Anterior cingulate cortex (tissue), 58 donors: Measurements from ENCODE around the gene RCOR3.
"Not testable (repeated sequence)": the region's sequence is repeated elsewhere in the genome, so short reads cannot be mapped to it uniquely, and the experiment has no call there.

ENCODE experiments used
- DNase-seq, 58 donors: peaks; one replicate each; lab custom pipeline; 2025; lab: John Stamatoyannopoulos, UW

Gene RCOR3

DNA sequence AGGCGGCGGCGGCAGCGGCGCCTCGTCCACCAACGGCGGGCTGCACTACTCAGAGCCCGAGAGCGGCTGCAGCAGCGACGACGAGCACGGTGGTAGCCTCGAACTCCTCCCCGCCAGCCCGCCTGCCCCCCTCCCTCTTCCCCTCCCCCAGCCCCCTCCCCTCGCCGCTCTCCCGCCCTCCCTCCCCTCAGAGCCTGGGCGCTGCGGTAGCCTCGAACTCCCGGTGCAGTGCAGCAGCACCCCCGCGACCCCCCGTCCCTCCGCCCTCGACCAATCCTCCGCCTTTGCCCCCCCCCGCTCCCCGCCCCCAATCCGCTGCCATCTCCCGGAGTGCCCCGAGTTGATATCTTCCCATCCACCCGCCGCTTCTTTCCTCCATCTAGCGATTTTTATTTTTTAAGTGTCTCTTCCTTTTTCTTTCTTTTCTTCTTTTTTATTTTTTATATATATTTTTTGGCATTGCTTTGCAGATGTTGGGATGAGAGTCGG, 516 bp downstream of the RCOR3 start:
- peak in 45 of 58 donors; percentile 8 to 83 (median 68) for DNase-seq

GRCh38 chr1:211260141-211261107, 1.3 kb downstream of the RCOR3 start:
- DNase-seq = peak; percentile 30 to 92 (median 81)

DNA sequence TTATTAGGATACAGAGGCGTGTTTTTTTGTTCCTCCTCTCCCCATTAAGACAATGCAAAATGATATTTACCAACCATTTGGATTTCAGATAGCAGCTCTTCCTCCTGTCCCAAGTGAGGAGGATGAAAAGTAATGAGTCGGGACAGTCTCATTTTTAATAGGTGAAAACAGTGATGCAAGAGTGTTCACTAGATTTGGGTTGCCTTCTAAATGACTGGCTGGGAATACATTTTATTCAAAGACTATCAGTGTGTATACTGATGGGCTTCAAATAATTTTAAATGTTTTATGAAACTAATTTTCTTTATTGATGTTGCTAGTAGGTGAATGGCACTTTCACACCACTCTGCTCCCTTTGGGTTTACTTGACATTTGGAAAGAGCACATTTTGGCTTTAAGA, 2.1 kb downstream of the RCOR3 start:
- no peak for DNase-seq

DNA sequence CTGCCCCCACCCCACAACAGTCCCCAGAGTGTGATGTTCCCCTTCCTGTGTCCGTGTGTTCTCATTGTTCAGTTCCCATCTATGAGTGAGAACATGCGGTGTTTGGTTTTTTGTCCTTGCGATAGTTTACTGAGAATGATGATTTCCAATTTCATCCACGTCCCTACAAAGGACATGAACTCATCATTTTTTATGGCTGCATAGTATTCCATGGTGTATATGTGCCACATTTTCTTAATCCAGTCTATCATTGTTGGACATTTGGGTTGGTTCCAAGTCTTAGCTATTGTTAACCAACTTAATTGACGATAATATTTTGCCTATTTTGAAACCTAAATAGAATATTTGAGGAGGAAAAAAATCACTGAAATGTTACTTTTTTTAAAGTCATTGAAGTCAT, 3.9 kb downstream of the RCOR3 start:
- DNase-seq = not testable (repeated sequence)

DNA sequence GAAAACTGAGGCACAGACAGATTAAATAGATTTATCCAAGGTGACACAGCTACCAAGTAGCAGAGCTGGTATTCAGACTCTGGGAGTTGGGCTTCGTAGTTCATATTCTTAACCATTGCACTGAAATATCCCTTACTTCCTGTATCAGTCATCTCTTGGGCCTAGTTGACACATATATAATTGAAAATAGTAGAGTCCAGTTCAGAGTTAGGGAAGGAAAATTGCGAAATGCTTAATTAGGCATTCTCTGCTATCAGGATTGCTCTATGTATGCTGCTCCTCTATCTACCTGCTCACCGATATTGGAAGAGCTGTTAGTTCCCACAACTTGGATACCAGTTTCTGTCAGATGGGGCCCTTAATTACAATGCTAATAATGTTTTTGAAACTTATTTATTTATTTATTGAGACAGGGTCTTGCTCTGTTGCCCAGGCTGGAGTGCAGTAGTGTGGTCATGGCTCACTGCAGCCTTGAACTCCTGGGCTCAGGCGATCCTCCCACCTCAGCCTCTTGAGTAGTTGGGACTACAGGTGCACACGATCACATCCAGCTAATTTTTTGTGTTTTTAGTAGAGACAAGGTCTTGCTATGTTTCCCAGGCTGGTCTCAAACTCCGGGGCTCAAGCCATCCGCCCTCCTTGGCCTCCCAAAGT, 8.2 kb downstream of the RCOR3 start:
- no peak for DNase-seq

DNA sequence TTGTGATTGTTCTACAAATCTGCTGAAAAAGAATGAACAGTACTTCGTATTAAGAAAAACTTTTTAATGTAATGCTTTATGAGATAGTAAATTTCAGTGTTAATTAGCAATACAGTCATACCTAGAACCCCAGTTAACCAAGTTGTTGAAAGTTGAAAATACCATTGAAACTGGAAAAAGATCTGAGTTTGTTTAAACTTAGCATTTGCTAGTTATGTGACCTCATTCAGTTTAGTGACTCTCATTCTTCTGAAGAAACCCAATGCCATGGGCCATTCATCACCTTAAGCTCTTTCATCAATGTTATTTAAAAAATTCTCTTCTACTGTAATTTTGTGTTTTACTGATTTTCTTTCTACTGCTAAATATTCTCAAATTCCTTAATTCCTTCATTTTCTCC, 20.2 kb downstream of the RCOR3 start:
- no peak for DNase-seq

DNA sequence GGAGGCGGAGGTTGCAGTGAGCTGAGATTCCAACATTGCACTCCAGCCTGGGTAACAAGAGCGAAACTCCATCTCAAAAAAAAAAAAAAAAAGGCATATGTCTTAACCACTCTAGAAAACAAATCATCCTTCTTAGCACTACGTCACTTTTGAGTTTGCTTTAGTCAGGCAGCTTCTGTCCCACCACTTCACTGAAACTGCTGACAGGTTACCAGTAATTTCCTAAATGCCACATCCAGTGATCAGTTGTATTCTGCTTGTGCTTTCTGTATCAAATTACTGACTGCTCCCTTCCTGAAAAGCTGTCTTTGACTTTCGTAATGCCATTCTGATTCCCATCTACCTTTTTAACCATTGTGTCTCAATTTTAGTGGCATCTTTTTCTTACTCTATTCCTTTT, 21.7 kb downstream of the RCOR3 start:
- DNase-seq = no peak

DNA sequence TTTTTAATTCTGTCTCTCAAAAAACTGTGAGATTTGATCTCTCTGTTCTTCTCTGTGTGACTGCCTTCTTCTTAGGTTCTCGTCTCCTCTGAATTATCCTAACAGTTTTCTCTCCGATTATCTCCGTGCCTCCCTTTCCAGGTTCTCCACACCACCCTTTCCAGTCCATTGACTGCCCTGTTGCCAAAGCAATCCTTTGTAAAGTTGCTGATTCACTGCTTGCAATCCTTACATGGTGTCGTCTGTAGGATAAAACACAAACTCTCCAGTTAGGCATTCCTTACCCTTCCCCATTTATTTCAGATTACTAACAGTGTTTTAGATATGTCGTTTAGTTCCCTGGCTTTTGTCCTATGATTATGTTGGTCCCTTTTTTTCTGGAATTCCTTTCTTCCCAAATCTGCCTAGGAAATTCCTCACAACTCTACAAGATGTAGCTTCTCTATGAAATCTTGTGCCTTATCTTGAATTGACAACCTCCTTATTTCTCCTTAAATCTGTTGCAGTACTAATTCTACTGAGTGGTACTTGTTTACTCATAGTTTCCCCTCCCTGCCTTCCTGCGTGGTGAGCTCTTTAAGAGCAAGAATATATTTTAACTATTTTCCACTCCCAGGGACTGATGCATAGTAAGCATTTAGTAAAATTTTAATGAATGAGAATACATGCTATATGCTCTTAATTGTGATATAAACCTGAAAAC, 22.3 kb downstream of the RCOR3 start:
- no peak for DNase-seq

GRCh38 chr1:211282023-211282373, 22.8 kb downstream of the RCOR3 start:
- no peak for DNase-seq

GRCh38 chr1:211285196-211285595, 26.0 kb downstream of the RCOR3 start:
- DNase-seq = no peak

DNA sequence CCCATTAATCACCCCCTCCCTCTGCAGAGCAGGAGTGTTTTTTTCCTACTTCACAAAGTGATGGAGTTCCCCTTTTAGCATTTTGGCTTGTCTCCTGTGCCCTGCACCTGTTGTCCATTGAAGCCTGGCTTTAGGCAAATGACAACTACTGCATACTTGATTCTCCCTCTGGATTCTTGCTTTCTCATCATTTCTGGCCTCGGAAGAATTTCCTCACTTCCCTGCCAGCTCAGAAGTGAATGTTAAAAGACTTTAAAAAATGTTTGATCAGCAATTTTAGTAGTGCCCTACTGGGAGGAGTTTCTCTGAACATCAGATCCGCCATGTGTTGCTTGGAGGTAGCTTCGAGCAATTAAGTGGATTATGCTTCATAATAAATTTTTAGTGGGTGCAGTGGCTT, 28.1 kb downstream of the RCOR3 start:
- DNase-seq = no peak

DNA sequence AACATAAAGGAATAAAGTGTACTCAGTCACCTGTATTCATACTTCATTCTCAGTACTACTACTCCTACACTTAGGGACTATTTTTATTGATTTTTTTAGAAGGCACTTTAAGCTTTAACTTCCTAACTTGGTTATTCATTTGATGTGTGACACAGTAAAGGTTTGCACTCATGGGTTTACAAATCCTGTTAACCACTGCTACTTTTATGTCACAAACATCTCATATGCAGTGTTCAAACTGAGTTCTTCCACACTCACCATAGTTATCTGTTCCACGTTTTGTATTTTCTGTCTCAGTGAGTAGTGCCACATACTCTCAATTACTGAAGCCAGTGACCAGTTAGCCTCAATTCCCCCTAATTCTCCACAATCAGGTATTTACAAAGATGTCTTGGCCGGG, 33.2 kb downstream of the RCOR3 start:
- no peak for DNase-seq

DNA sequence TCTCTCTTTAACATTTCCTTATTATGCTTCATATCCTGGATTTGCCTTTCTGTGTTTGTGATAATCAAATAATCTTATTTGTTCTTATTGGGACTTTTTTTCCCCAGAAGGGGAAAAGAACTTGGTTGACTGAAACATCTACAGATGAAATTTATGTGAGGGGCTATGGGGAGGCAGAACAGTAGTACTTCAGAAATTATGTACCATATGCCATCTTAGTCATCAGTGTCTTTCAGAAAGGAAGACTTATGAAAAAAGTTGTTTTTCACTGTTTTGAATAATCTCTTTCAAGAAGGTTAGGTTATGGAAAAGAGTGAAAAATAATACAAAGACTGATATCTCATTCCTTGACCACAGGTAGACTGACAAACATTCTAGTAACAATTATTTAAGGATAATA, 37.2 kb downstream of the RCOR3 start:
- DNase-seq = no peak

DNA sequence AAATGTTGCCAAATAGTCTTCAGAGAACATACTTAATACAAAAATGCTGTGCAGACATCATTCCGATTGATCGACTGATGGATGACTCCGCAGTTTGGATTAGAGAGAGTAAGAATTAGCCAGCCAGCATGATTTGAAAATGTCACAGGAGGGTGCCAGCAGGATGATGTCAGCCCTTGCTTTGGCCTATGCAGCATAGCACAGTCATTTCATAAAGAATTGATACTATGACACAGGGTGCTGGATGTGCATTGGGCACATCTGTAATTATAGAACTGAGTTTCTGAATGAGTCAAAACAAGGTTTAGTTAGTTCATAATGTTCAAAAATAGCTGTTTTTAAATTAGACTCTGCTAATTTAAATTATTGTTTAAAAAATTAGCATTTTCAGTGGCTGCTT, 45.9 kb downstream of the RCOR3 start:
- DNase-seq = peak in 1 of 58 donors; percentile 45

DNA sequence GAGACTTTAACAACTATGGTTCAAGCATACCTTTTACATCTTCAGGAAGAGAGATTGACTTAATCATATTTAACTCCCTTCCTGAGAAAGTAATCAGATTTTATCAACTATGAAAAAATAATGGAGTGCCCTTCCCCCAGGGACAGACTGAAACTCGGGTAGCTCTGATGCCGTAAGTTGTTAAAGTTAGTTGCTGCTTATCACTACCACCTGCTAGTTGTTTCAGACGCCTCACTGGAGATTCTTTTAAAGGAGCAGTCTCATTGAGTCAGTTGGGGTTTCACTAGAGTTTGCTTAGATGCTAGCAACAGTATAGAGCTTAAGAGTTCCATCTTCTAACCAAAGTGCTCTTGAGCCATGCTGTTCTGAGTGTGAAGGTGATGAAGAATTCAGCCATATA, 50.5 kb downstream of the RCOR3 start:
- DNase-seq = no peak

DNA sequence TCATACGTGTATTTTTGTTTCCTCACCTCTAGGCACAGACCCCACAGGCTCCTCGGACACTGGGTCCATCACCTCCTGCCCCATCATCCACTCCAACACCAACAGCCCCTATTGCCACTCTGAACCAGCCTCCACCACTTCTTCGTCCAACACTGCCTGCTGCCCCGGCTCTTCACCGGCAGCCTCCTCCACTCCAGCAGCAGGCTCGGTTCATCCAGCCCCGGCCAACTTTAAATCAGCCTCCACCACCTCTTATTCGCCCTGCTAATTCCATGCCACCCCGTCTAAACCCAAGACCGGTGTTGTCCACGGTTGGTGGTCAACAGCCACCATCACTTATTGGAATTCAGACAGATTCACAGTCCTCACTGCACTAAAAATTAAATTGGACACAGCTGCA, 54.2 kb downstream of the RCOR3 start:
- DNase-seq = no peak

DNA sequence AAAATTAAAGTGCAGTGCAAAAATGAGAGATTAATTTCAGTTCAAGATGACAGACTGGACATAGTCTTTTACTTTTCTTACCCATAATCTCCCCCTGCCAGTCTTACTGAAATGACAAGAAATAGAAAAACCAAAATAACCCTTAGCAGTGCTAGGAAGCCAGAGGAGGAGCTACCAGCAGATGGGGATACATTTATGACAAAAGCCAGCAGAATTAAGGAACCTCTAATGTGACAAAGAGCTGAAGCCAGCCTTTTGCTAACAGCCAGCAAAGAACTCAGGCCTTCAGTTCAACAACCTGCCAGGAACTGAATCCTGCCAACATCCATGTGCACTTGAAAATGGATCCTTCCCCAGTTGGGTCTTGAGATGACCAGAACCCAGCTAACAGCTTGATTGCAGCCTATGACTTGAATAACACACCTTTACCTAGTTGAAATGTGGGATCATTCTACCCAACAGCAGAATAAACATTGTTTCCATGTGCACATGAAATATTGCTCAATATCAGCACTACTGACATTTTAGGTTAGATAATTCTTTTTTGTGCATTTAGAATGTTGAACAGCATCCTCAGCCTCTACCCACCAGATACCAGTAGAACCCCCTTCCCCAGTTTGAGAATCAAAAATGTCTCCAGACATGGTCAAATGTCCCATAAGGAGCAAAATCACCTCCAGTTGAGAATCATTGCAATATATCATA, 59.6 kb downstream of the RCOR3 start:
- no peak for DNase-seq

- no peak for DNase-seq
Measured at GRCh38 chr1:211319892-211320291, 60.7 kb downstream of the RCOR3 start.

- DNase-seq = no peak
Measured at GRCh38 chr1:211320980-211321379, 61.8 kb downstream of the RCOR3 start.

GRCh38 chr1:211321646-211322045, 62.5 kb downstream of the RCOR3 start:
- DNase-seq = not testable (repeated sequence)
